ENCODE data around the gene RALGAPA2. TPM values are rescaled to one million over a fixed set of nuclear protein-coding genes. Genes with fewer than 3 reads are reported as not detected.
A peak's percentile ranks its signal among the peaks of the same experiment; 100 is the strongest.
"Not testable (repeated sequence)": the region's sequence is repeated elsewhere in the genome, so short reads cannot be mapped to it uniquely, and the experiment has no call there.

The RALGAPA2 gene
- total RNA-seq, 1 experiment from 2014 or later, result 9.5 TPM

- no peak for DNase-seq (ENCODE audit: low read depth)
These were observed 344.6 kb downstream of the RALGAPA2 start, which contains the start of gene INSM1 for GRCh38 chr20:20367575-20368417. TSS of gene INSM1 (plus strand) at chr20:20368104. CDS start at chr20:20368268, 164 bp downstream.

GRCh38 chr20:20366876-20367574 is 345.4 kb downstream of the RALGAPA2 start:
- DNase-seq (ENCODE audit: low read depth), result peak; percentile 15

- DNase-seq (ENCODE audit: low read depth), result no peak
These were observed 345.9 kb downstream of the RALGAPA2 start for GRCh38 chr20:20366551-20366875.

- DNase-seq (ENCODE audit: low read depth), result no peak
These were observed 346.8 kb downstream of the RALGAPA2 start for GRCh38 chr20:20365480-20366161.

- no peak for DNase-seq (ENCODE audit: low read depth)
These were observed 347.6 kb downstream of the RALGAPA2 start for GRCh38 chr20:20364593-20365479.

GRCh38 chr20:20363799-20364592 is 348.4 kb downstream of the RALGAPA2 start:
- no peak for DNase-seq (ENCODE audit: low read depth)

- DNase-seq (ENCODE audit: low read depth), result no peak
These were observed 349.0 kb downstream of the RALGAPA2 start for GRCh38 chr20:20363434-20363798.

GRCh38 chr20:20362774-20363433 is 349.5 kb downstream of the RALGAPA2 start:
- no peak for DNase-seq (ENCODE audit: low read depth)

- peak; percentile 71 for DNase-seq (ENCODE audit: low read depth)
These were observed 352.0 kb downstream of the RALGAPA2 start for GRCh38 chr20:20360464-20360863.

- no peak for DNase-seq (ENCODE audit: low read depth)
These were observed 352.8 kb downstream of the RALGAPA2 start for GRCh38 chr20:20359628-20360027.

- no peak for DNase-seq (ENCODE audit: low read depth)
These were observed 353.6 kb downstream of the RALGAPA2 start for GRCh38 chr20:20358801-20359200.

GRCh38 chr20:20355503-20355902 is 356.9 kb downstream of the RALGAPA2 start:
- DNase-seq (ENCODE audit: low read depth), result not testable (repeated sequence)

GRCh38 chr20:20353576-20353975 is 358.9 kb downstream of the RALGAPA2 start:
- peak; percentile 22 for DNase-seq (ENCODE audit: low read depth)

GRCh38 chr20:20344476-20344875 is 368.0 kb downstream of the RALGAPA2 start:
- DNase-seq (ENCODE audit: low read depth), result no peak

GRCh38 chr20:20343932-20344331 is 368.5 kb downstream of the RALGAPA2 start:
- DNase-seq (ENCODE audit: low read depth), result peak; percentile 51

Measured in M059J (cell line).